HG03575 (cell line): ENCODE measurements around the gene SEMA3D.

Source experiments
- ATAC-seq: cut with Tn5 transposase; IDR thresholded peaks from one replicate; pipeline ENCODE4 v1.9.1; 2021; ENCODE audit not compliant: unreplicated experiment, insufficient number of reproducible peaks, low FRiP score; ENCODE audit errors: extremely low read depth

The SEMA3D gene

DNA sequence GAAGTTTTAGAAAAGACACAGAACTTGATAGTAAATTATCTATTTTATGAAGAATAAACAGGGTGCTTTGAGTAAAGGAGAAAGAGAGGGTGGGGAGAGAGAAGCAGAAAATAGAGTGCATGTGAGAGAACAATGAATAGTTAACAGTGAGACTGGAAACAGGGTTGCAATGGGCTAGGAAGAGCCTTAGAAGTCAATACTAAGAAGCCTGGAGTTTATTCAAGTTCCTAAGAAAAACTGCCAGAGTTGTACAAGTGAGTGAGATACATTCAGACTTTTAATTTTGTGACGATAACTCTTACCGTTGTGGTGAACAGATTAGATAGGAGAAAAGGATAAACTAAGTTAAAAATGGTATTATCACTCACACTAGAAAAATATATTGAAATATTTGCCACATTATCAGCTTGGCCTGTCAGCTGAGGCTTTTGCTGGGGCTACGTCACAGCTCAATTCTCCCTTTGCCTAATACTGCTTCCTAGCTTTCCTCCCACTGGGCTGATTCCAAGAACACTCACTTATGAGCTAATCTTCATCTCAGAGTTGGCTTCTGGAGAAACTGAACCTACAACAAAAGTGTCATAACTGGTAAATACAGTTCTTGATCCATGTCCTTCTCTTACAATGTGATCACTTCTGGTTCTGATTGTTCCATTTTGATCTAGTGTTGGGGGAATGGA lies 92.7 kb downstream of the SEMA3D start:
- no peak for ATAC-seq

DNA sequence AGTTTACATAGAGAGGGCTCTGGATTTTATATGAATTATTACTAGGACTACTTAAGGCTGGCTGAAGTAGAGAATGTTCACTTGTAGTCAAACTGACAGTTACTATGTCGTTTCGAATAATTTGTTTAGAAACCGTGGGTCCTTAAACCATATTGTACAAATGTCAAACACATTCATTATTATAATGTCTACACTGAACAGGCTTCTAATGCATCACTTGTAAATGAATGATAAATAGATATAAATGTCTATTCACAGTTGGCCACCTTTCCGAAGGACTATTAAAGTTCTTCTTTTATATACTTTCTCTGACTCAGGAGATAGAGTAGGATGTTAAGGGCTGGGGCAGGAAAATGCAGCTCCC lies 95.3 kb downstream of the SEMA3D start:
- no peak for ATAC-seq

DNA sequence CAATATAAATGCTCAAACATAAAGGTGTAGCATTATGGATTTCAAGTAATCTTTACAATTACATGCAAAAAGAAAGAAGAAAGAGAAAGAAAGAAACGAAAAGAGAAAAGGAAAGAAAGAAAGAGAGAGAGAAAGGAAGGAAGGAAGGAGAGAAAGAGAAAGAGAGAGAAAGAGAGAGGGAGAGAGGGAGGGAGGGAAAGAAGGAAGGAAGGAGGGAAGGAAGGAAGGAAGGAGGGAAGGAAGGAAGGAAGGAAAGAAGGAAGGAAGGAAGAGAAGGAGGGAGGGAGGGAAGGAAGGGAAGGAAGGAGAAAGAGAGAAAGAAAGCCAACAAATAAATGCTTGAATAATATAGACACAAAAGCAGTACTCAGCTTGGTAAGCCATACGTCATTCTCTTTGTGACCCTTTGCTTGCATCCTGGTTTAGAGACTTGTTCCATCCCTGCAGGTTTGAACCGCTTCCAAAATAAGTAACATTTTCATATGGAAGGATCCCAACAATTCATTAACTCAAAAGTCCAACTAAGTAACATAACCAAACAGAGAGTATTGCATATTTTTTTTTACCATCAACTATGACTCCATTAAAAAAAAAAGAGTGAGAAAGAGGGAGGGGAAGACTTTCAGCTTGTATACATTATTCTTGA lies 95.8 kb downstream of the SEMA3D start:
- ATAC-seq = no peak

GRCh38 chr7:85090143-85090542 lies 96.7 kb downstream of the SEMA3D start:
- no peak for ATAC-seq

DNA sequence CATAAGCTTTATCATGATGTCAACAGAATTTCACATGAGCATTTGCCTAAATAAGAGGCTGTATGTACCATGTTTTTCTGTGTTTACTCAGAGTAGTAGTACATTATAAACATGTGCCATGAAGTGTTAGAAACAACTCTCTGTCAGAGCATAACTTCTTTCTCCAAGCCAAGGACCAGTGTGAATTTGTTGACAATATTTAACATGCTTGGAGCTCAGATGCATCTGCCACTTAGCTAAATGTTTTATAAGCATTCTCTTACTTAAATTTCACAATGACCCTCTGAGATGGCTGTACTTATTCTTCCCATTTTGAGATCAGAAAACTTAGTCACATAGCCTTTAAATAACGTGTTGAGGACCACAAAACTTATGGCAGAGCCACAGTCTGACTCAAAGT lies 105.0 kb downstream of the SEMA3D start:
- ATAC-seq = no peak

DNA sequence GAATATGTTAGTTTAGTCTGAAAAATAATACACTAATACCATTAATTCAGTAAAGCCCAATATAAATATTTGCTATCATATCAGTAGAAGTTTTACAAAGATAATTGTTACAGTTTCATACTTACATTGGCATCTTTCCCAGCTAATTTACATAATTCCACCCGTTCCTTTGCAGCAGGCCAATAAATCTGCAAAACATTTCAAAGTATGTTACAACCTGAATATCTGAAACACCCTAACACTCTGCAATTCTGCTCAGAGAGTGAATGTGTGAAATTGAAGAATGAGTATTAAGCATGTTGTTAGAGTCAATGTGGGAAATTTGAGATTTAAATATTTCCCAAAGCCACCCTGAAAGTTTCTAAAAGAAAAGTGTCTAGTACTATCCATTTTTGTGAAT lies 105.5 kb downstream of the SEMA3D start:
- ATAC-seq = no peak

DNA sequence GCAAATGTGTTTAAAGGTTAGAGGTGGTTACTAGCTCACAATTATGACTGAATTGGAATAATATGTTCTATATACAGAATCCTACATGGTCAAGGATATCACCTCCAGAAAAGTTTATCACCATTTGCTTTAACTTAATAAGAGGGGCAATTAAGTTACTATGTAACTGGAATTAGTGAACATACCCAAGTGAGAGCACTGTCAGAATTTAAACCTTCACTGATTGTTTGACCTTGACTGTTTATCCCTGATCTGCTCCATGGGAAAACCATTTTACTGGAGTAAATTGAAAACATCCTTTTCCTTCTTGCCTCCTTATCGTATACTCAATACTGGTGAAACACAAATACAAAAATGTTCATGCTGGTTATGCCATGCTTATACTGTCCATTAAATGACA lies 107.4 kb downstream of the SEMA3D start:
- ATAC-seq = no peak

DNA sequence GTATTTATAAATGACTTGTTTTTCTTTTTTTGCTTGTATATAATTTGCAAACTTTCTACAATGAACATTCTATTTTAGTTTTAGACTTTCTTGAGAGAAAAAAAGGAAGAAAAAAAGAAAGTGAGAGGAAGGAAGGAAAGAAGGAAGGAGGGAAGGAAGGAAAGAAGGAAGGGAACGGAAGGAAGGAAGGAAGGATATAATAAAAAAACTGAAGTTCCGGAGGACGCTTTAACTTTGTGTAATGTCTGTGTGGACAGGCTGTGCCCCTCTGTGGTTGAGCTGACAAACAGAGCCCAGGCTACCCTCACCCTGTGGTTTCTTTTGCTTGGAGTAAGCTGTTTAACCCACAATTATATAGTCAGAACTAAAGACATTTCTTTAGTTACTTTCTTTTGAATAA lies 108.7 kb downstream of the SEMA3D start:
- no peak for ATAC-seq

GRCh38 chr7:85075864-85076263 lies 111.0 kb downstream of the SEMA3D start:
- ATAC-seq = no peak

- no peak for ATAC-seq
Measured at GRCh38 chr7:85074992-85075391, 111.9 kb downstream of the SEMA3D start.

- ATAC-seq = no peak
Measured at GRCh38 chr7:85074016-85074415, 112.8 kb downstream of the SEMA3D start.

DNA sequence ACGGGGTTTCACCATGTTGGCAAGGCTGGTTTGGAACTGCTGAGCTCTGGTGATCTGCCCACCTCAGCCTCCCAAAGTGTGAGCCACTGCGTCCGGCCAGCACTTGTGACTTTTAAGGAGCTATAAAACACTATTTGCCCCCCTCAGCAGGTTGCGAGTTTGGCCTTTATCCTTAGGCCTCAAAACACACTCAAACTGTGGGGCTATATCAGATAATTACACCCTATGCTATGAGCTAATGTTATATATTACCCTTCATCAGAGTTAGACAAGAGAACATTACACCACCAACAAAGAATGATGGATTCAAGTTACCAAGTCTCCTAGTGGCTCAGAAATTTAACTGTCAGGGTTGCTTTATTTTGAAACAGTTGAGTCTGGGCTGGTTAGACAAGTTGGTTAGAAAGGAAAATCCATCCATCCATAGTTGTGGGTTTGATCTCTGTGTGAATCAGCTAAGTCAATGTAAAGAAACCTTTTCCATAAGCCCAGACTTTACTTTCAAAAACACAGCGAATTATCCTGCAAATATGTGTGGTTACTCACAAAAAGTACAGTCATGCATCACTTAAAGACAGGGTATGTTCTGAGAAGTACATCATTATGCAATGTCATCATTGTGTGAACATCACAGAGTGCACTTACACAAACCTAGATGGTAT lies 115.8 kb downstream of the SEMA3D start:
- ATAC-seq = no peak

DNA sequence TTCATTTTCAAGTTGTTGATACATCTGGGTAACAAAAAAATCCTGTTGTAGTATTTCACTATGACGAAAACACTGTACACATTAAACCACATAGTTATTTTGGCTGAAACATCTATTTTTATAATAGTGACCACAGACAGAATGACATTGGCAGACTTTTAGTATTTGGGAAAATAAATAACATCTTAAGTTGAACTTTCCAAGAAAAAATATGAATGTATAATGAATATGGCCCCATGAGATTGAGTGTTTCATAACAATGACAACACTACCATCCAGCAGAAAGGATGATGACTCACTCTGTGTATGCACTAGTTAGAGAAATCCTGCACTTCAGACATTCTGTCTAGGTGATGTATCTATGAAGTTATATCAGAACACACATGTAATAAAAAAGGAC lies 118.1 kb downstream of the SEMA3D start:
- no peak for ATAC-seq

DNA sequence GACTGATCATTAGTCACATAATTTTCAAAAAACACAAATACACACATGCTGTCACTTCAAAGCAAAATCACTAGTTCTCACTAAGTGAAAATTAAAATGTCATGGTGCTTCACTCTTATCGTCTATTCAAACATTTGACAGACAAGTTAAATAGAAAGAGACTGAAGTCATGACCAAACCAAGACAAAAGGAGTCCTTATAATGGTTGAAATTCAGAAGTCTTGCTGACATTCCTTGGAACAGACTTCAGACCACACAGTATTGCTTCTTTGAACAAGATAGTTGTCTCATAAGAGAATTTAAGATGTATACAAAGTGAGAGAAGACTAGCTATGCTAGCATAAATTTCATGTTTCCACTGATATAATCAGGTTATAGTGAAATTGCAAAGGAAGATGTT lies 119.5 kb downstream of the SEMA3D start:
- no peak for ATAC-seq

- ATAC-seq = no peak
Measured at GRCh38 chr7:85065888-85066485, 120.9 kb downstream of the SEMA3D start.

DNA sequence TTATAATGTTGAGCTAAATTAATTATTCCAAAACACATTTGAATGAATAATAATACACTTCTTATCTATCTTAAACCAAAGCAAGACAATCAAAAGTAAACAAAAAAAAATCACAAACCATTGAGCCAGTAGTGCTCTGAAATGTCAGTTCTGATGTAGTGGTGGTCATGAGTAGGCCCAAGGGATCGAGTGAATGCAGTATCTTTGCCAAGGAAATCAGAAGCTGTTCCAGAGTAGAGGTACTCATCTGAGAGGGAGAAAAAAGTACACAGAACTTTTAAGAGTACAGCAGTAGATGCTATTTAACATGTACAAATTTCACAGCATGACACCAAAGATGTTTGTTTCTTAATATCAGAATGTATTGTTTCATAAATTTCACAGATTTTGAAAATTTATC lies 121.5 kb downstream of the SEMA3D start:
- no peak for ATAC-seq

GRCh38 chr7:85062651-85063050 lies 124.2 kb downstream of the SEMA3D start:
- no peak for ATAC-seq

DNA sequence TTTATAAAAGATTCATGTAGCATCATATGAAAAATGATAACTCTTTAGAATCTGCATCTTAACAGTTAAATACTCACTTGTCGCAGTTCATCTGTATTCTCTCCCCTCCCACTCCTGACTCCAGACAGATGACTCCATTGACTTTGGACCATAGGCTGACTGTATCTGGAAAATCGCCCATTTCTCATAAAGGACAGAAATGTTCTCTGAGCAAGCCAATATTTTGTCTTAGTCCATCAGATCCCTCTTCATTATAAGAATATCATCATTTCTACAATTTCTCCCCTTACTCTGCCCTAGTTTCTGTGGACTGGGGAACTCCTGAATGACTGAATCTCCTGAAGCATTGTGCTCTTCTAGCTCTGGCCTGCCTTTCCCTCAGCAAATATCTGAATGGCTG lies 125.4 kb downstream of the SEMA3D start:
- ATAC-seq = no peak

- no peak for ATAC-seq
Measured at GRCh38 chr7:85060696-85061095, 126.2 kb downstream of the SEMA3D start.

- ATAC-seq = no peak
Measured at GRCh38 chr7:85055906-85056305, 130.9 kb downstream of the SEMA3D start.
